NCI-H460 (cell line): ENCODE data around the gene CHST13. TPM values are rescaled to one million over a fixed set of nuclear protein-coding genes. Genes with fewer than 3 reads are reported as not detected.

Experiments
- DNase-seq: peaks from one replicate; pipeline ENCODE4 v3.0.0-alpha.2; 2016; ENCODE audit warnings: low read depth; ENCODE audit errors: extremely low read depth
- total RNA-seq: library from RNA; depleted of rRNA; stranded (reverse); fragments of >200 nt; shearing (Covaris generic); gene quantifications from 2 replicates; pipeline ENCODE4 v1.2.3, GENCODE V29; 2014

CHST13 gene
- total RNA-seq, 1 experiment from 2014 or later = not detected

DNA sequence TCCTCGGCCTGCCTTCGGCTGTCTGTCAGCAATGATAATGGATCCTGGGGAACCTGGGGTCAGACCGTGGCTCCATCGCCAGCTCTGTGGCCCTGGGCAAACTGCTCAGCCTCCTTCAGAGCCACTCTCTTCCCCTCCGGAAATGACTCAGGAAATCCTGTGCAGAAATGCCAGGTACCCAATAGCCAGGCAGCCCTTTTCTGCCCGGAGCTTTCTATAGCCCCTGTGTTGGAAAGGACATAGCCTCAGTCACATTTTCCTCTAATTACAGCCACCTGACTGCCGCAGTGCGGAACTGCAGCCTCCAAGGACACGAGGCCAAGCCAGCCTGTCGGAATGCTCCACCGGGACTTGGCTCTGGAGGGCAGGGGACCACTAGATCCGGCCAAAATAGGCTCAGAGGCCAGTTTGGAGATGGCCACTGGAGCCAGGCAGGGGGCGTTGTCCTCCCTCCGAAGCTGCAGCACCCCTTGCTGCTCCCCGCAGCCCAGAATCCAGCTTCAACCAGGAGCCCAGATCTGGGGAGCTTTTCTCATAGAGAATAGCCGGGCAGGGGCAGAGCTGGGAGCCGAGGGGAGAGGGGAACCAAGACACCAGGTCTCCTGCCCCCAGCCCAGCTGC is 36.7 kb upstream of the CHST13 start:
- no peak for DNase-seq

DNA sequence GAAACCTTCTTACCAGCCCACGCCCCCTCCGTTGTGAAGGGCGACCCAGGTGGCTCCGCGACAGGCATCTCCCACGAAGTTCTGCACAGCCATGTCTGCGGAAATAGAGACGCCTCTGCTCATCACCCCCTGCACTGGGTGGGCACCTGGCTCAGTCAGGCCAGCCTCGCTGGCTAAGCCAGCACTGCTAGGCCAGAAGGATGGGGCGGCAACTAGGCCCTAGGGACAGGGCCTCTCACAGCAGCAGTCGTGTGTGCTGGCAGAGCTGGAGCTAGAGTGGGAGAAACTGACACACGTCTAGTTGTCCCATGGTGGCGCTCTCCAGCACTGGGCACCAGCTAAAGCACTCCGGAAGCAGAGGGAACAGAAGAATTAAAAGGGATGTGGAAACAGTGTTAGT is 35.8 kb upstream of the CHST13 start:
- DNase-seq = no peak

DNA sequence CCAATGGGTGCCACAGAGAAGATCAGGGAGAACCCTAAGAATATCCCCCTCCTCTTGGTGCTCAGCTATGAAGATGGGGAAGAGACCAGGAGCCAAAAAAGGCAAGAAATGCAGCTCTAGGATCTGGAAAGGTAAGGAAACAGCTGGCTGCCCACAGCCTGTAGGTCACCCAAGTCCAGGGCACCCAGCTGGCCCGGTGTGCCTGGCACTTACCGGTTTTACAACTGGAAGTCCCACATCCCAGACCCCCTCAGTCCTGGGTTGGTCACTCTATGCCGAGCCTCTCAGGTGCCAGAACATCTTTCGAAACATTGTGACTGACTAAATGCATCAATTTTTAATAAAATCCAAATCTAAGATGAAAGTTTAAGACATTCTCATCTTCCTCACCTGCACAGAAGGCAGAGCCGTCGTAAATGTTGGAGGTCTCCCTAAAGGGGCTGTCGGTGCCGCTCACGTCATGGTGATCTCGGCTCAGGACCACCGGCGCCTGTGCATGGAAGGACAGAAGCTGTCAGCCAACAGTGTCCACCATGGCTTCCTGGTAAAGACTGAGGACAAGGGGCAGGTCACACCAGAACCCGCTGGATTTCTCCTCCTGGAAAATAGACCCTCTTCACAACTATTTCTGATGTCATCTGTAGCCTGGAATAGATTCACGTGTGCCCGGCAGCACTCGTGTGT is 34.9 kb upstream of the CHST13 start:
- no peak for DNase-seq

GRCh38 chr3:126490619-126491018 is 33.3 kb upstream of the CHST13 start:
- DNase-seq = no peak

- no peak for DNase-seq
Measured at GRCh38 chr3:126491221-126492013, 32.5 kb upstream of the CHST13 start.

- no peak for DNase-seq
Measured at GRCh38 chr3:126493051-126493450, 30.9 kb upstream of the CHST13 start.

GRCh38 chr3:126493739-126494138 is 30.2 kb upstream of the CHST13 start:
- DNase-seq = no peak

- DNase-seq = no peak
Measured at GRCh38 chr3:126494204-126494969, 29.6 kb upstream of the CHST13 start.

DNA sequence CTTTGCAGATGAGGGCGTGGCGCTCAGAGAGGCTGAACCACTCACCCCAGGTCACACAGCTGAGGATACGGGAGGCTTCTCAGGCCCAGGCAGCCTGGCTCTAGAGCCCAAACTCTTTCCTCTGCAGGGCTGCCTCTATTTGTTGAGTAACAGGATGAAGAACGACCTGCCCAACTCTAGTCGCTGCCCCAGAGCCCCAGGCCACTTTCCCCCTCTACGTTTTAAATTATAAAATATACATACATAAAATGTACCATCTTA is 29.1 kb upstream of the CHST13 start:
- no peak for DNase-seq

GRCh38 chr3:126495786-126496185 is 28.2 kb upstream of the CHST13 start:
- DNase-seq = no peak

- DNase-seq = no peak
Measured at GRCh38 chr3:126496894-126497850, 26.8 kb upstream of the CHST13 start.

- no peak for DNase-seq
Measured at GRCh38 chr3:126497956-126498355, 26.0 kb upstream of the CHST13 start.

DNA sequence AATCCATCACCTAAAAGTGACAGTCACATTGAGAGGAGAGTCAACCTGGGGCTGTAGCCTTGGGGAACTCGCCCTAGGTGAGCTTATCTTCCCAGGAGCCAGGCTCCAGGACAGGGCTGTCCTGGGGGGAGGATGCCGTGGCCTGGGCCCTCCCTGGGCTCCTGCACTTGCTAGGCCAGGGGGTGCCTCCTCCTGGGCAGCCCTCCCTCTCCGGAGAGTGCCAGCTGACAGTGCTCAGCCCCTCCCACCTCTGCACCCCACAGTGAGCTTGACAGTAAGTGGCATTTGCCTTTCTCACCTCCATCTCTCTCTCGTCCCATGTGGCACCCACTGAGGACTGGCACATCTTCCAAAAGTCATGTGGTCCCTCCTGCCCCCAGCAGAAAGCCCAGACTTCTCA is 25.5 kb upstream of the CHST13 start:
- no peak for DNase-seq

DNA sequence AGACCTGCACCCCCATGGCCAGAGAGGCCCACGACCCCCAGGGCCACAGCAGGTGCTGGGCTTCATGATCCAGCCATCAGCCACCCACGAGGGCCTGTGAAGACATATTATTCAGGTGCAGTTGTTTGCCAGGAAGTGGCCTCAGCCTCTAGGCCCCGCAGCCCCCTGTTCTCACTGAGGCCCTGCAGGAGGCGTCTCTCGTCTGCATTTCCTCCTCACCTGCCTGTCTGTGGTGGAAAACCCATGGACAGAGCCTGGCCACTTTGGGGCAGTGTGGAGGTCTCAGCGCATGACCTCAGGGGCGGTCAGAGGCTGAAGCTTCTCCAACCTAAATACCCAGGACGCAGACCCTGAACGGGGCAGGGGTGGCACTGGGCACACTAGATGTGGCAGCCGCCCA is 25.0 kb upstream of the CHST13 start:
- no peak for DNase-seq

GRCh38 chr3:126499401-126499800 is 24.6 kb upstream of the CHST13 start:
- DNase-seq = no peak

- no peak for DNase-seq
Measured at GRCh38 chr3:126500016-126500415, 23.9 kb upstream of the CHST13 start.

GRCh38 chr3:126501054-126501453 is 22.9 kb upstream of the CHST13 start:
- no peak for DNase-seq

DNA sequence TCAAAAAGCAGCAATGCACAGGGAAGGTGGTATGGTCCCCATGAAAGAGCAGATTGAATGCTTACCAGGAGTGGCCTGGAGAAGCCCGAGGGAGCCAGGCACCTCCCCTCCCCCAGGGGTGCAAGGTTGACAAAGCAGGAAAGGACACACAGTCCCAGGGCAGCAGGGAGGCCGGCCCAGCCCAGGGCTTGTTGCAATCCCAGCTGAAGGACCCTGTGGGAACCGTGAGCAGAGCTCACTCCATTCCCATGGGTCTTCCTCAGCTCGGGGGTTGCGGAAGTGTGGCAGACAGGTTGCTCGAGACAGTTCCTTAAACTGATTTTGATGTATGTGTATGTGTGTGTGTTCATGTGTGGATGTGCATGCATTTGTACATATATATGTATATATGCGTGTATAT is 22.2 kb upstream of the CHST13 start:
- DNase-seq = no peak

DNA sequence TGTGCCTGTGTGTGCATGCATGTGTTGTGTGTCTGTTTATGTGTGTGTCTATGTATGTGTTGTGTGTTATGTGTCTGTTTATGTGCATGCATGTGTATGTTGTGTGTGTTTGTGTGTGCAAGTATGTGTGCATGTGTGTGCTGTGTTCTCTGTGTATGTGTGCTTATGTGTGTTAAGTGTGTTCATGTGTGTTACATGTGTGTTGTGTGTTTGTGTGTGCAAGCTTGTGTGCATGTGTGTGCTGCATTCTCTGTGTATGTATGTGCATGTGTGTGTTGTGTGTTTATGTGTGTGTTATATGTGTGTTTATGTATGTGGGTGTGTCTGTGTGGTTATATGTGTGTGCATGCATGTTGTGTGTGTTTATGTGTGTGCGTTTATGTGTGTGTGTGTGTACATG is 21.3 kb upstream of the CHST13 start:
- DNase-seq = no peak

- DNase-seq = no peak
Measured at GRCh38 chr3:126503701-126504100, 20.3 kb upstream of the CHST13 start.
